ENCODE data around the gene RAB4A.
"Not testable (repeated sequence)": the region's sequence is repeated elsewhere in the genome, so short reads cannot be mapped to it uniquely, and the experiment has no call there.

RAB4A gene

GRCh38 chr1:229273507-229274232, 2.8 kb downstream of the RAB4A start:
- DNase-seq: no peak

DNA sequence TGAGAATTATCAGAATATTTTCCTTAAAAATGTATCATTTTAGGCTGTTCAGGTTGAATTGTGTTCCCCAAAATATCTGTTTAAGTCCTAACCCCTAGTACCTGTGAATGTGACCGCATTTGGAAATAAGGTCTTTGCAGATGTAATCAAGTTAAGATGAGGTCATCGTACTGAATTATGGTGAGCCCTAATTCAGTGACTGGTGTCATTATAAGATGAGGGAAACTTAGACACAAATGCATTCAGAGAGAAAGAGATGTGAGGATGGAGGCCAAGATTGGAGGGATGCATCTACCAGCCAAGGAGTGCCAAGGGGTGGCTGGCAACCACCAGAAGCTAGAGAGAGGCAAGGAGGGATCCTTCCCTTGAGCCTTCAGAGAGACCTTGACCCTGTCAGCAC, 4.1 kb downstream of the RAB4A start:
- no peak for DNase-seq

GRCh38 chr1:229278120-229278741, 7.3 kb downstream of the RAB4A start:
- no peak for DNase-seq

DNA sequence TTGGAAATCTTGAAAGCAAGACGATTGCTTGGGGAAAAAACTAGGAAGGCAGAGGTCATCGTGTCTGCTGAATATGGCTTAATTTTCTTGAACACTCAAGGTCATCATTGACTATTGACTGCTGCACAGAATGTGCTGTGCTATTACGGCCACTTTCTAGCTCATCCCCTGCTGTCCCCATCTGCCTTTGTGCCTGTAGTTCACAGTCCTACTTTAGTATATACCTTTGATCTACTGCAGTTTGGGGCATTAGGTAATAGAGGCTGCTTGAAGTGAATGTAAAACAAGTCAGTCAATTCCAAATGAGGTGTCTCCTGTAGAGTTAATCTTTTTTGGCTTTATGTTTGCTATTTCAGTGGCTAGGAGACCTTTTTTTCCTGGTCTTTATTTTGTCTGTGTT, 8.3 kb downstream of the RAB4A start:
- no peak for DNase-seq

DNA sequence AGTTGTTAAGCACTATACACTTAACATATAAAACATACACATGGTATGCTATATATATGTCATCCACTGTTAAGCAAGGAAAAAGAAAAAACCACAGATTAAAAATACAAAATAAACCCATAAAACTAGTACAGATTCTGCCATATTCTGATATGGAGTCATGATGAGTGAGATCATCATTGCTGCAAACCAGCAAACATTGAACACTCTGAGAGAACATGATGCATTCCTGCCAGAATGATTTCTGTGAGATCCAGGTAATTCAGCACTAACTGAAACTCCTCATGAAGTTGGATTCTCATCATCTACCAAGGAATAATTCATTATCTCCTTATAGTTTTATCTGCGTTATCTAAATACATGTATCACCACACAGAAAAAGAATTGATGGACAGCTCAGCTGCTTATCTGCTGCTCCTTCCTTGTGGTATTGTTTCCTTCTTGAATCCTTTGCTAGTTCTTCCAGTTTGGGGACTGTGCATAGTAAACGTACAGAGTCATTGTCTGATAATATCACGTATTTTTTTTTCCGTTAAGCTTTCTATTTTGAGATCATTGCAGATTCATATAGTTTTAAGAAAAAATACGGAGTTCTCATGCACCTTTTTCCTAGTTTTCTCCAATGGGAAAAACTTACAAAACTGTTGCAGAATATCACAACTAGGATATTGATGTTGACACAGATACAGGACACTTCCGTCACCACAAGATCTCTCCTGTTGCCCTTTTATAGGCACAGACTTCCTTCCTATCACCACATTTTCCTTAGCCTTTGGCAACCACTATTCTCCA, 9.3 kb downstream of the RAB4A start:
- peak in 1 of 2 donors; percentile 17 for DNase-seq

DNA sequence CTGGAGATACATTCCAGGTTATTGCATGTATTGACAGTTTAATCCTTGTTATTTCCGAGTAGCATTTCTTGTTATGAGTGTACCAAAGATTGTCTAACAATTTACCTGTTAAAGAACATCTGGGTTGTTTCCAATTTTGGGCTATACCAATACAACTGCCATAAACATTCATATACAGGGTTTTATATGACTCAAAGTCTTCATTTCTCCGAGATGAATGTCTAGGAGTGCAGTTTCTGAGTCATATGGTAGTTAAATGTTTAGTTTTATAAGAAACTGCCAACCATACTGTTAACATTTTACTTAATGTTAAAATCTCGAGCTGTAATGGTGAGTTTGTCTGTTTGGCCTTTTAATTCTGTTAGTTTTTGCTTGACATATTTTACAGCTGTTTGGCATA, 10.0 kb downstream of the RAB4A start:
- DNase-seq: no peak

DNA sequence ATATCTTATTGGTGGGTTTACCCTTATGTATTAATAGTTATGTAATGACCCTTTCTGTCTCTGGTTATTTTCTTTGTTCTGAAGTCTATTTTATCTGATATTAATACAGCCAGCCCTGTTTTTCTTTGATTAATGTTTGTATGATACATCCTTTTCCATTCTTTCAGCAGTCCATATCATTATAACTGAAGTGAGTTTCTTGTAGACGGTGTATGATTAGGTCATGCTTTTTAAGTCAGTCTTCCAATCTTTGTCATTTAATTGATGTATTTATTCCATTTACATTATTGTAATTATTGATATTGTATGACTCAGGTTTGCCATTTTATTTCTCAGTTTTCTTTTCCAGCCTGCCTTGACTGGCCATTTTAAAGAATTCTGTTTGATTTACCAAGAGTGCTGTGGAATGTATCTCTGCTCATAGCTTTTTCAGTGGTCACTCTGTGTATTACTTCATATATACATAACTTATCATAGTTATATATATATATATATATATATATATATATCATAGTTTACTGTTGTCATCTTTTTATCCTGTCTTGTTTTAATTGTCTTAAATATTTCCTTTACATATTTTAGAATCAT, 10.5 kb downstream of the RAB4A start:
- no peak for DNase-seq

DNA sequence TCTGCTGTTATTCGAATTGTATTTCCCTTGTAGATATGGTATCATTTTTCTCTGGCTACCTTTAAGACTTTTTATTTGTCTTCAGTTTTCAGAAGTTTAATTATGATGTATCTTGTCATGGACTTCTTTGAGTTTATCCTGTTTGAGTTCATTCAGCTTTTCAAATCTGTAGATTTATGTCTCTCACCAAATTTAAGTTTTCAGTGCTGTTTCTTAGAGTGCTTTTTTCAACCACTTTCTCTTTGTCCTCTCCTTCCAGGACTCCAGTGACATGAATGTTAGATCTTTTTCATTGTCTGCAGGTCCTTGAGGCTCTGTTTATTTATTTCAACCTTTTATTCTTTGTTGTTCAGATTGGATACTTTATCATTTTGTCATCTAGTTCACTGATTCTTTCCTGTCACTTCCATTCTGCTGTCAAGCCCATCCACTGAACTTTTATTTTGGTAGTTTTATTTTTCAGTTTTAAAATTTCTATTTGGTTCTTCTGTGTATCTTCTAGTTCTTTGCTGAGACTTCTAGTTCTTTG, 11.4 kb downstream of the RAB4A start:
- no peak for DNase-seq

- no peak for DNase-seq
These were observed 12.3 kb downstream of the RAB4A start for GRCh38 chr1:229283183-229283611.

- DNase-seq: no peak
These were observed 14.0 kb downstream of the RAB4A start for GRCh38 chr1:229284887-229285286.

DNA sequence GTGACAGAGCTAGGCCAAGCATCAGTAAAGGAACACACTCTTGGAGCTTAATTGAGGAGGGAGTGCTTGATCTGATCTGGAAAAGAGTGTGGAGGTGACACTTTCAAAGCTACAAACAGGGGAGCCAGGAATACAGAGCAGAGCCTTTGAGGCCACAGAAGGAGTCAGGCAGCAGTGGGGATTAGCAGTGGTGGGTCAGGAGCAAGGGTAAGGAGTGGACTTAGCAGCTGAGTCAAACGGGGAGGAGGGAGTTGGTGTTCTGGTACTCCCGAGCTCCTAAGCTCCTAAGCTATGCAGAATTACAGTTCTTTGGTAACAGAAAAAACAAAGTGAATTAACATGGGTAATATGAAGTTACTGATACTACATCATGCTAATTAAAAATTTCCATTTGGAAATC, 14.5 kb downstream of the RAB4A start:
- no peak for DNase-seq

- DNase-seq: peak in 1 of 2 donors; percentile 10
These were observed 15.3 kb downstream of the RAB4A start for GRCh38 chr1:229286099-229286766.

- DNase-seq: no peak
These were observed 16.4 kb downstream of the RAB4A start for GRCh38 chr1:229287267-229287666.

DNA sequence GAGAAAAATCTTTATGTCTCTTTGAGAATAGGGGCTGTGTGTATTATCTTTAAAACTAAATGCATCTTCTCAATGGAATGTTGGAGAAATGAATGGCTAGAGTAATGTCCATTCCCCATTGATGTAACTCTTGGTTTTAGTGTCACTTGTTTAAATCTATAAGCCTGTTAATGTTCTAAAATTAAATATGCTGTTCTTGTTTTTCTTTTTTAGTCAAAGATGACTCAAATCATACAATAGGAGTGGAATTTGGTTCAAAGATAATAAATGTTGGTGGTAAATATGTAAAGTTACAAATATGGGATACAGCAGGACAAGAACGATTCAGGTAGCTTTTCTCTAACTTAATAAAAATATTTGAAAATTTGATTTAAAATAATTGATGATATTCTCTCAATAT, 17.6 kb downstream of the RAB4A start:
- DNase-seq: no peak

GRCh38 chr1:229291686-229292085, 20.8 kb downstream of the RAB4A start:
- not testable (repeated sequence) for DNase-seq

- DNase-seq: no peak
These were observed 22.8 kb downstream of the RAB4A start for GRCh38 chr1:229293528-229294204.

GRCh38 chr1:229295745-229296144, 24.8 kb downstream of the RAB4A start:
- no peak for DNase-seq

GRCh38 chr1:229296541-229296941, 25.6 kb downstream of the RAB4A start:
- no peak for DNase-seq

GRCh38 chr1:229297746-229298145, 26.8 kb downstream of the RAB4A start:
- DNase-seq: no peak

DNA sequence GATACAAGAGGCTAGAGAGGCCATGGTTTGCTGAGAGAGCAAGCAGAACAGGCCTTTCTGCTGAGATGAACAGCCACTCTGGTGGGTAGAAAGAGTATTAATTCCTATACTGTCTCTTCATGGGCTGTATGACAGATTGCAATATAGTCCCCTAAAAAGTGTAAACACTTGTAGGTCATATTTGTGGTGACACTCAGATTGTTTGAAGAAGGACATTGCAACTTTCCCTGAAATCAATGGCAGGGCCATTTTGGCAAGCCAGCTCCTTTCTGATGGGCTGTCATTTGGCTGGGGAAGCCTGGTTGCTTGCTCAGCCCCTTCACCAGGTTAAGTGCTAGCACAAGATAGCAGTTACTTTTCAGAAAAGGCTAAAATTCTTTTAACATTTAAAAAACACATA, 27.5 kb downstream of the RAB4A start:
- DNase-seq: no peak

GRCh38 chr1:229298887-229299503, 28.1 kb downstream of the RAB4A start:
- DNase-seq: no peak

Measured in bone marrow (tissue), 2 donors.